ENCODE data around the gene ACOT11. TPM values are rescaled to one million over a fixed set of nuclear protein-coding genes. Genes with fewer than 3 reads are reported as not detected.

The ACOT11 gene
- polyA plus RNA-seq, 1 donor (not counting 4 experiments of a cell fraction or from before 2014, with no cell fraction given): 3.4 TPM

DNA sequence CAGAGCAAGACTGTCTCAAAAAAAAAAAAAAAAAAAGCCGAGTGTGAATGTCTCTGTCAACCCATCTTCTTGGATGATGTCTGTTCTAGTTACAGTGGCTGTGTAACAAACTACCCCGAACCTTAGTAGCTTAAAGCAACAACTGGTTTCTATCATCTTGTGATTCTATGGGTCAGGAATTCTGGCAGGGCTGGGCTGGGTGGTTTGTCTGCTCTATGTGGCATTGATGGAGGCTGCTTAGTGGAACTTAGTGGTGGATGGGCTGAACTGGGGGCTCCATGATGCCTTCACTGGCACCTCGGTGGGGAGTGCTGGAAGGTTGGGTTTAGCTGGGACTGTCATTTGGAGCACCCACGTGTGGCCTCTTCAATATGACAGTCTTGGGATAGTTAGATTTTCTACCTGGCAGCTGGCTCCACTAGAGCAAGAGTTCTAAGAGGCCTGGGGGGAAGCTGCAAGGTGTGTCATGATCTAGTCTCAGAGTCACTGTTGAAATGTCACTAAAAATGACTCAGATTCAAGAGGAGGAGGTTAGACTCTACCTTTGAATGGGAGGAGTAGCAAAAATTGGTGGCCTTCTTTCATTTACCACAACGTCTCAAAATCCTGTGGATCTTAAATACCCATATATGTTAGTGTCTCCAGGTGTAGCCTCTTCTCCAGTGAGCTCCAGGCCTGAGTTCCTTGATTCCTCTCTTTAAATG lies 18.6 kb downstream of the ACOT11 start:
- dilution Hi-C loops (cut with MboI; ENCODE audit: extremely low pct_ligation_motif_present, low sequenced_read_pairs): no loop called here
- H3K27me3 ChIP-seq (ENCODE audit: control insufficient read depth, extremely low read depth, insufficient read depth, low read length): no peaks in the 10 kb centered on the region
- no peaks in the 10 kb centered on the region for H3K36me3 ChIP-seq (ENCODE audit: control insufficient read depth in 2 of 2, extremely low read depth in 1 of 2, insufficient read depth in 2 of 2, low read length in 2 of 2)
- no peak for FAIRE-seq
- H3K4me3 ChIP-seq (ENCODE audit: control insufficient read depth in 2 of 3, extremely low read depth in 1 of 3, insufficient read depth in 2 of 3, low read depth in 1 of 3, low read length in 3 of 3): no peak overlapping the region
- no peak overlapping the region for H3K27ac ChIP-seq (ENCODE audit: control insufficient read depth, insufficient read depth, low read length)
- DNase-seq (ENCODE audit: low read depth, low spot score): no peak
- H2AFZ ChIP-seq (ENCODE audit: control insufficient read depth, low read length): no peak overlapping the region
- H3K4me1 ChIP-seq (ENCODE audit: control insufficient read depth, extremely low read depth, insufficient read depth, low read length): peaks cover 37% of the 10 kb centered on the region
- H3K9ac ChIP-seq (ENCODE audit: control insufficient read depth, extremely low read depth, insufficient read depth, low read length): no peak overlapping the region
- H3K9me3 ChIP-seq (ENCODE audit: control insufficient read depth, low read depth, low read length): no peaks in the 10 kb centered on the region
- no peaks in the 10 kb centered on the region for H3K79me2 ChIP-seq (ENCODE audit: control insufficient read depth, insufficient read depth, low read length)
- no peaks in the 10 kb centered on the region for H4K20me1 ChIP-seq (ENCODE audit: control insufficient read depth, extremely low read depth, insufficient read depth, low read length)
- no peaks in the 10 kb centered on the region for H3K9me1 ChIP-seq (ENCODE audit: control insufficient read depth, extremely low read depth, insufficient read depth, low read length)
- no peak overlapping the region for H3K4me2 ChIP-seq (ENCODE audit: control insufficient read depth, extremely low read depth, insufficient read depth, low read depth, low read length)
- TF ChIP-seq EZH2 (IDR thresholded peaks at IDR 0.05; ENCODE audit: low read length): no peak

- H3K27me3 ChIP-seq (ENCODE audit: control insufficient read depth, extremely low read depth, insufficient read depth, low read length): no peaks in the 10 kb centered on the region
- peaks cover 41% of the 10 kb centered on the region for H3K4me1 ChIP-seq (ENCODE audit: control insufficient read depth, extremely low read depth, insufficient read depth, low read length)
Observed at GRCh38 chr1:54567961-54568360, 19.9 kb downstream of the ACOT11 start.

More at GRCh38 chr1:54567961-54568360, 19.9 kb downstream of the ACOT11 start:
- TF ChIP-seq EZH2 (IDR thresholded peaks at IDR 0.05; ENCODE audit: low read length): no peak
- TF ChIP-seq, protein P1, sequence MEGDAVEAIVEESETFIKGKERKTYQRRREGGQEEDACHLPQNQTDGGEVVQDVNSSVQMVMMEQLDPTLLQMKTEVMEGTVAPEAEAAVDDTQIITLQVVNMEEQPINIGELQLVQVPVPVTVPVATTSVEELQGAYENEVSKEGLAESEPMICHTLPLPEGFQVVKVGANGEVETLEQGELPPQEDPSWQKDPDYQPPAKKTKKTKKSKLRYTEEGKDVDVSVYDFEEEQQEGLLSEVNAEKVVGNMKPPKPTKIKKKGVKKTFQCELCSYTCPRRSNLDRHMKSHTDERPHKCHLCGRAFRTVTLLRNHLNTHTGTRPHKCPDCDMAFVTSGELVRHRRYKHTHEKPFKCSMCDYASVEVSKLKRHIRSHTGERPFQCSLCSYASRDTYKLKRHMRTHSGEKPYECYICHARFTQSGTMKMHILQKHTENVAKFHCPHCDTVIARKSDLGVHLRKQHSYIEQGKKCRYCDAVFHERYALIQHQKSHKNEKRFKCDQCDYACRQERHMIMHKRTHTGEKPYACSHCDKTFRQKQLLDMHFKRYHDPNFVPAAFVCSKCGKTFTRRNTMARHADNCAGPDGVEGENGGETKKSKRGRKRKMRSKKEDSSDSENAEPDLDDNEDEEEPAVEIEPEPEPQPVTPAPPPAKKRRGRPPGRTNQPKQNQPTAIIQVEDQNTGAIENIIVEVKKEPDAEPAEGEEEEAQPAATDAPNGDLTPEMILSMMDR (optimal IDR thresholded peaks at IDR 0.05 in 1 of 3, IDR thresholded peaks at IDR 0.05 in 1 of 3, conservative IDR thresholded peaks at IDR 0.05 in 1 of 3; ENCODE audit: extremely low read depth in 1 of 3, insufficient read depth in 2 of 3, low read length in 3 of 3): no peak
- Histone ChIP-seq H3K79me2 (ENCODE audit: control insufficient read depth, insufficient read depth, low read length) (no peaks in the 10 kb centered on the region), H3K27ac (ENCODE audit: control insufficient read depth, insufficient read depth, low read length) (no peak overlapping the region), H3K4me2 (ENCODE audit: control insufficient read depth, extremely low read depth, insufficient read depth, low read depth, low read length) (peak overlapping the region; percentile 41), H3K9ac (ENCODE audit: control insufficient read depth, extremely low read depth, insufficient read depth, low read length) (no peak overlapping the region), H4K20me1 (ENCODE audit: control insufficient read depth, extremely low read depth, insufficient read depth, low read length) (no peaks in the 10 kb centered on the region), H3K9me3 (ENCODE audit: control insufficient read depth, low read depth, low read length) (no peaks in the 10 kb centered on the region), H3K36me3 (ENCODE audit: control insufficient read depth in 2 of 2, extremely low read depth in 1 of 2, insufficient read depth in 2 of 2, low read length in 2 of 2) (no peaks in the 10 kb centered on the region), H2AFZ (ENCODE audit: control insufficient read depth, low read length) (peak overlapping the region; percentile 52), H3K4me3 (ENCODE audit: control insufficient read depth in 2 of 3, extremely low read depth in 1 of 3, insufficient read depth in 2 of 3, low read depth in 1 of 3, low read length in 3 of 3) (no peak overlapping the region), H3K9me1 (ENCODE audit: control insufficient read depth, extremely low read depth, insufficient read depth, low read length) (peaks cover 2% of the 10 kb centered on the region)
- dilution Hi-C loops (cut with MboI; ENCODE audit: extremely low pct_ligation_motif_present, low sequenced_read_pairs): no loop called here
- no peak for FAIRE-seq
- DNase-seq (ENCODE audit: low read depth, low spot score): no peak
